GM20431 (cell line): ENCODE data around the gene ADAM22.

ENCODE experiments used
- in situ Hi-C: fragments of 300-500 bp; cut with MseI, MboI; formaldehyde crosslinking; loops from one replicate; pipeline ENCODE4 v1.15.0; 2020; ENCODE audit warnings: low sequenced_read_pairs; ENCODE audit not compliant: unreplicated experiment

ADAM22 gene

DNA sequence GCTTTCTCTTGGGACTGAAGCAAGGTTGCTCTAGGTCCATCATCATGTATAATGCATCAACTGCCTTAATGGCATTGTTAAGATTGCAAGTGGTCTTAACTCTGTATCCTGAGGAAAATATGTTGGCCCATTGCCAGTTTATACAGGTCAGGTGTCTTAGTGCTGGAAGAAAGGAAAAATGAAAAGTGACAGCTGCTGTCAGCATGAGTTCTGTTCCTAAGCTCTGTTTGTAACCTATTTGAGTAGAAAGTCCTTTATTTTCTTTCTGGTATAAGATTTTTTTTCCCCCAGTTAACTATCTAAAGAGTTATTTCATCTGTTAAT lies 158.6 kb downstream of the ADAM22 start:
- in situ Hi-C loops: no loop called here

GRCh38 chr7:88101769-88102168 lies 167.7 kb downstream of the ADAM22 start:
- in situ Hi-C loops: loop anchor here (25.0 kb wide), 1 partner anchor 314 kb away; no protein-coding TSS in a partner anchor

- in situ Hi-C loops: loop anchor here (25.0 kb wide), 1 partner anchor 315 kb away; no protein-coding TSS in a partner anchor
These were observed 168.6 kb downstream of the ADAM22 start for GRCh38 chr7:88102675-88103074.

DNA sequence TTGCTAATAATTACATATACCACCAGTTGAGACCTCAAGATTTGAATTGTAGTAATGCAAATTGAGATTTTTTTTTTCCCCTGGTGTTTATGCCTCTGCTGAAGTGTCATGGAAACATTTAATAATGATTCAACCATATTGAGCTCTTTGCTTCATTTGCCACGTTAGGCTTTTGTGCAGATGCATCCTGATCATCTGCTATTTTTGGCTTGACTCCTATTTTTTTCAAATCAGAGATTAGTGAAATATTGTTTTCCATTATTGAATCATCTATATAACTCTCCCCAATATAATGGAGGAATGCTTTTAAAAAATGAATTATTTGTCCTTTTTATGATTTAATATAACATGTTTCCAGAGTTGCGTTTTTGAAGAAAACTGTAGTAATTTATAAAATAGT lies 170.7 kb downstream of the ADAM22 start:
- in situ Hi-C loops: loop anchor here (25.0 kb wide), 1 partner anchor 317 kb away; no protein-coding TSS in a partner anchor

- in situ Hi-C loops: loop anchor here (25.0 kb wide), 1 partner anchor 318 kb away; no protein-coding TSS in a partner anchor
These were observed 171.2 kb downstream of the ADAM22 start for GRCh38 chr7:88105231-88105630.

- in situ Hi-C loops: loop anchor here (25.0 kb wide), 1 partner anchor 319 kb away; no protein-coding TSS in a partner anchor
These were observed 172.4 kb downstream of the ADAM22 start for GRCh38 chr7:88106434-88106833.

GRCh38 chr7:88109612-88110011 lies 175.6 kb downstream of the ADAM22 start:
- in situ Hi-C loops: loop anchor here (25.0 kb wide), 1 partner anchor 322 kb away; no protein-coding TSS in a partner anchor

- in situ Hi-C loops: loop anchor here (25.0 kb wide), 1 partner anchor 324 kb away; no protein-coding TSS in a partner anchor
These were observed 177.2 kb downstream of the ADAM22 start for GRCh38 chr7:88111140-88111743.

GRCh38 chr7:88111954-88112471 lies 178.0 kb downstream of the ADAM22 start:
- in situ Hi-C loops: loop anchor here (25.0 kb wide), 1 partner anchor 325 kb away; no protein-coding TSS in a partner anchor

- in situ Hi-C loops: loop anchor here (25.0 kb wide), 1 partner anchor 328 kb away; no protein-coding TSS in a partner anchor
These were observed 181.3 kb downstream of the ADAM22 start for GRCh38 chr7:88115258-88115796.

GRCh38 chr7:88115816-88116215 lies 181.8 kb downstream of the ADAM22 start:
- in situ Hi-C loops: loop anchor here (25.0 kb wide), 1 partner anchor 329 kb away; no protein-coding TSS in a partner anchor

- in situ Hi-C loops: loop anchor here (25.0 kb wide), 1 partner anchor 329 kb away; no protein-coding TSS in a partner anchor
These were observed 182.3 kb downstream of the ADAM22 start for GRCh38 chr7:88116235-88116795.

- in situ Hi-C loops: loop anchor here (25.0 kb wide), 1 partner anchor 330 kb away; no protein-coding TSS in a partner anchor
These were observed 183.3 kb downstream of the ADAM22 start for GRCh38 chr7:88117325-88117724.

DNA sequence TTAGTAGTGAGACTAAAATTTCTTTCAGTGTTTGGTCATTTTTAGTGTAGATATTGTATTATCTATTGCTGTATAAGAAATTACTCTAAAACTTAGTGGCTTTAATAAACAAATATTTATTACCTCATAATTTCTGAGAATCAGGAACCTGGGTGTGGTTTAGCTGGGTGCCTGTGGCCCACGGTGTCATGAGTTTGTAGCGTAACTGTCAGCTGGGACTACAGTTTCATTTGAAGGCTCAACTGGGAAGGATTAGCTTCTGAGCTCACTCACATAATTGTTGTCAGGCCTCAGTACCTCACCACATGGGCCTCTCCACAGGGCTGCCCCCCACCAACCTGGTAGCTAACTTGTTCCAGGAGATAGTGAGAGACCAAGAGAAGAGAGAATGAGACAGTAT lies 187.3 kb downstream of the ADAM22 start:
- in situ Hi-C loops: loop anchor here (25.0 kb wide), 1 partner anchor 334 kb away; no protein-coding TSS in a partner anchor

GRCh38 chr7:88127637-88128290 lies 193.7 kb downstream of the ADAM22 start:
- in situ Hi-C loops: no loop called here

GRCh38 chr7:88132725-88133124 lies 198.7 kb downstream of the ADAM22 start:
- in situ Hi-C loops: no loop called here

GRCh38 chr7:88140947-88141346 lies 206.9 kb downstream of the ADAM22 start:
- in situ Hi-C loops: no loop called here

DNA sequence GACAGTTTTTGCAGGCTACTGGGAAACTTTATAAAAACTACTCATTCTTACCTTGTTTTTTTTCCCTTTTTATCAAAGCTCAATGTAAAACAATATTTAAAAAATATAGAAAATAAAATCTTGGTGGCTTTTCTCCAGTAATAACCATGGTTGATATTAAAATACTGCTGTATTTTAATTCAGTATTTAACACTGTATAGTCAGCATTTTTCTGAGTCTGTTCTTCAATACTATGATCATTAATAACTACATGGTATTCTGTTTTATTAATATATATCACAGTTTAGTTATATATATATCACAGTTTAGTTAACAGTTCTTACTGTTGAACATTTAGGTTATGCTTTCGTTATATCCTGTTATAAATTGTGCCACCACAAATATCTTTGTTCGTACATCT lies 207.4 kb downstream of the ADAM22 start:
- in situ Hi-C loops: no loop called here

GRCh38 chr7:88141953-88142352 lies 207.9 kb downstream of the ADAM22 start:
- in situ Hi-C loops: no loop called here

DNA sequence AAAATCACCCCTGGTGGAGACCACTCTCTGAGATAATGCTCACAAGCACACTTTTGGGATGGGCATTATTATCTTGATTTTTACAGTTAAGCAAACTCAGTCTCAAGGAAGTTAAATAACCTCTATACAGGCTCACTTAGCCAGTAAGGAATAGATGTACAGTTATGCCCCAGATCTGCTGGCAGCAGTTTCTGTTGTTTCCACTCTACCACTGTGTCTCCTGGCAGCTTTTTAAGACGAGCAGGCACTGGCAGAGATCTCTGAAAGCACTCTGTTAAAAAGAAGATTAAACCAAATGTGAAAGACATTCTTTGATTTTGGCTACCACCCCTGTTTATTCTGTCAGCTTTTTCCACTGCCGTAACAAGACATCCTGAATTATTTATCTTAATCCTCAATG lies 212.6 kb downstream of the ADAM22 start:
- in situ Hi-C loops: no loop called here
